IgD-negative memory B cell (primary cell): ENCODE measurements around the gene TXNDC16. TPM values are rescaled to one million over a fixed set of nuclear protein-coding genes. Genes with fewer than 3 reads are reported as not detected.
A peak's percentile ranks its signal among the peaks of the same experiment; 100 is the strongest.
"Not testable (repeated sequence)": the region's sequence is repeated elsewhere in the genome, so short reads cannot be mapped to it uniquely, and the experiment has no call there.

Experiments used
- H3K27ac Mint-ChIP-seq, 3 donors: one replicate each; pipeline ENCODE4 v1.8.0; 2020 to 2022; ENCODE audit warnings: mild to moderate bottlenecking in 3 of 3, mixed read lengths in 3 of 3, moderate library complexity in 1 of 3
- H3K27me3 Mint-ChIP-seq: one replicate; pipeline ENCODE4 v1.8.0; 2021; ENCODE audit warnings: mixed read lengths
- H3K36me3 Mint-ChIP-seq: one replicate; pipeline ENCODE4 v1.8.0; 2020; ENCODE audit warnings: mild to moderate bottlenecking, mixed read lengths
- H3K4me1 Mint-ChIP-seq, 3 donors: one replicate each; pipeline ENCODE4 v1.8.0; 2020 to 2022; ENCODE audit warnings: mixed read lengths in 3 of 3, mild to moderate bottlenecking in 1 of 3
- H3K4me3 Mint-ChIP-seq, 4 donors: one replicate each; pipeline ENCODE4 v1.8.0; 2020 to 2022; ENCODE audit warnings: mild to moderate bottlenecking in 4 of 4, mixed read lengths in 4 of 4, moderate library complexity in 3 of 4
- H3K9me3 Mint-ChIP-seq, 3 donors: one replicate each; pipeline ENCODE4 v1.8.0; 2020 to 2021; ENCODE audit warnings: mixed read lengths in 3 of 3, mild to moderate bottlenecking in 1 of 3
- polyA plus RNA-seq: library from polyadenylated mRNA; unstranded; fragments of 300-500 nt; fragmentation: Illumina TruSeq; gene quantifications from one replicate; pipeline ENCODE4 v1.2.3, GENCODE V29; 2021

Gene TXNDC16
- polyA plus RNA-seq, 1 donor from 2014 or later = 0.71 TPM

DNA sequence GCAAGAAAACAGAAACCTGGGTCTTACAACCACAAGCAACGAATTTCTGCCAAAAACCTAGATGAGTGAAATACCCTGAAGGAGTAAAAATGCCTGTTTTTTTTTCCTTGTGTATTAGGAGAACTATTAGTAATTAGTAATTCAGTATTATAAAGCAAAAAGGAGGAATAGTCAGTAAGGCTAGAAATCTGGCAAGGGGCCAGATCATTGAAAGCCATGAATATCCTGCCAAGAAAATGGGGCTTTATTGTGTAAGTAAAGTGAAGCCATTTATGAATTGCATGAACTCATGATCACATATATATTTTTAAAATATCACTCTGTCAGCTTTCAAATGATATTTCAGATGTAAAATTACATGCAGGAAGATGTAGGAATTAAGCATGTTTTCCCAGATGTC lies 57.9 kb downstream of the TXNDC16 start:
- Mint-ChIP-seq H3K36me3 (peaks cover 17% of the 10 kb centered on the region), H3K27ac (no peak overlapping the region), H3K27me3 (no peaks in the 10 kb centered on the region), H3K4me3 (no peak overlapping the region), H3K9me3 (peaks cover 10 to 19% (median 15%) of the 10 kb centered on the region in 3 donors), H3K4me1 (no peaks in the 10 kb centered on the region)

DNA sequence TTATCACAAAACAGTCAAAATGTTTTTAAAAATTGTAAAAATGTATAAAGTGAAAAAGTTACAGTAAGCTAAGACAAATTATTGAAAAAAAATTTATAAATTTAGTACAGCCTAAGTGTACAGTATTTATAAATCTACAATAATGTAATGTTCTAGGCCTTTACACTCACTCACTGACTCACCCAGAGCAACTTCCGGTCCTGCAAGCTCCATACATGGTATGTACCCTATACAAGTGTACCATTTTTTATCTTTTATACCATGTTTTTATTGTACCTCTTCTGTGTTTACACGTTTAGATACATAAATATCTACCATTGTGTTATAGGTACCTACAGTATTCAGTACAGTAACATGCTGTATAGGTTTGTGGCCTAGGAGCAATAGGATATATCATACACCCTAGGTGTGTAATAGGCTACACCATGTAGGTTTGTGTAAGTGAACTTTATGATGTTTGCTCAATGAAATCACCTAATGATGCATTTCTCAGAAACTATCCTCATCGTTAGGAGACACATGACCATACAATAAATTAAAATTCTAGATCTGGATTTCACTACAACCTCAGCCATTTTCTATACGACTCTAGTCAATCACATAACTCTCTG lies 66.8 kb downstream of the TXNDC16 start:
- Mint-ChIP-seq H3K27ac (no peak overlapping the region), H3K4me3 (no peak overlapping the region), H3K36me3 (peaks cover 4% of the 10 kb centered on the region), H3K27me3 (no peaks in the 10 kb centered on the region), H3K9me3 (no peaks in the 10 kb centered on the region), H3K4me1 (no peaks in the 10 kb centered on the region)

GRCh38 chr14:52481864-52482263 lies 70.4 kb downstream of the TXNDC16 start:
- H3K27me3 Mint-ChIP-seq = no peaks in the 10 kb centered on the region
- H3K4me3 Mint-ChIP-seq = no peak overlapping the region
- peaks cover 18% of the 10 kb centered on the region for H3K36me3 Mint-ChIP-seq
- H3K27ac Mint-ChIP-seq = no peak overlapping the region
- H3K9me3 Mint-ChIP-seq = peaks cover 2 to 6% (median 2%) of the 10 kb centered on the region in 3 donors
- H3K4me1 Mint-ChIP-seq = no peaks in the 10 kb centered on the region

DNA sequence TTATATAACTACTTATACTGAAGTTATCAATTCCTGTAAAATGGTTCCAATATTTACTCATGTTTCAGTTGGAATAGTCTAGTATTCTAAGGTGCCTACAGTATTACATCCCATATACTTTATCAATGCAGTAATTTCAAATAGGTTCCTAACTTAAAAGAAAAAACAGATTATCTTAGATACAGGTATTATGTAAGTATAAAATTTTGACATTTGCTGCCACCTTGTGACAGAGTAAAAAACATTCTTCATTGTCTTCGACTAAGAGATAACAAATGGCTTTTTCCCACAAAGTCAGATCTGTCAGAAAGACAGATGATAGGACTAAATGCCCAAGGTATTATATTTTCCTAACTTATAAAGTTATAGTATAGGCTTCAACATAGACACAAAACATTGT lies 78.7 kb downstream of the TXNDC16 start:
- Mint-ChIP-seq H3K27ac (no peak overlapping the region), H3K9me3 (peaks cover 5 to 16% (median 7%) of the 10 kb centered on the region in 3 donors), H3K4me1 (peaks cover 0 to 1% (median 0%) of the 10 kb centered on the region in 3 donors), H3K36me3 (peaks cover 11% of the 10 kb centered on the region), H3K27me3 (no peaks in the 10 kb centered on the region), H3K4me3 (no peak overlapping the region)

DNA sequence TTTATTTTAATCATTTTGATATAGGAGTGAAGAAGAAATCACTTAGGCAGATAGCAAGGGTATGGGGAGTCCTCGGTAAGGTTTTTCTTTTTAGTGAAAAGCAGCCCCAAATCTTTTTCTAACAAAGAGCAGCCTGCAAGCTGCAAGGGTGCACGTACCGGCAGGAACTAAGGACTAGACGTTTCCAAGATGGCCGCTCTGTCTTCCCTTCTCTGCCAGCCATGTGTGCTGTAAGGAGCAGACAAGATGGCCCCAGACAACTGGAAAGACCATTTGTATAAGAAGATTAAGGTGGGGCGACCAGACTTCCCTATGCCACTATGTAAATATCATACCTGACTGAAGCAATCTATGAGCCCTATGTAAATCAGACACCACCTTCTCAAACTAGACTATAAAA lies 79.6 kb downstream of the TXNDC16 start:
- Mint-ChIP-seq H3K9me3 (peaks cover 3 to 16% (median 7%) of the 10 kb centered on the region in 3 donors), H3K4me1 (peaks cover 0 to 1% (median 0%) of the 10 kb centered on the region in 3 donors), H3K27ac (no peak overlapping the region), H3K36me3 (peaks cover 11% of the 10 kb centered on the region), H3K27me3 (no peaks in the 10 kb centered on the region), H3K4me3 (no peak overlapping the region)

GRCh38 chr14:52472251-52472650 lies 80.1 kb downstream of the TXNDC16 start:
- not testable (repeated sequence) for H3K4me1 Mint-ChIP-seq, H3K27ac Mint-ChIP-seq, H3K4me3 Mint-ChIP-seq, H3K27me3 Mint-ChIP-seq, H3K36me3 Mint-ChIP-seq
- H3K9me3 Mint-ChIP-seq = peaks cover 3 to 14% (median 6%) of the 10 kb centered on the region in 3 donors

- Mint-ChIP-seq H3K27me3 (no peaks in the 10 kb centered on the region), H3K27ac (no peak overlapping the region), H3K9me3 (no peaks in the 10 kb centered on the region), H3K4me1 (peaks cover 0 to 1% (median 0%) of the 10 kb centered on the region in 3 donors), H3K4me3 (no peak overlapping the region), H3K36me3 (peaks cover 1% of the 10 kb centered on the region)
Observed at GRCh38 chr14:52467515-52468266, 84.6 kb downstream of the TXNDC16 start.

GRCh38 chr14:52464175-52464574 lies 88.1 kb downstream of the TXNDC16 start:
- Mint-ChIP-seq H3K27ac (no peak overlapping the region), H3K4me3 (no peak overlapping the region), H3K36me3 (peaks cover 11% of the 10 kb centered on the region), H3K27me3 (no peaks in the 10 kb centered on the region), H3K9me3 (peaks cover 1 to 5% (median 2%) of the 10 kb centered on the region in 3 donors), H3K4me1 (no peaks in the 10 kb centered on the region)

DNA sequence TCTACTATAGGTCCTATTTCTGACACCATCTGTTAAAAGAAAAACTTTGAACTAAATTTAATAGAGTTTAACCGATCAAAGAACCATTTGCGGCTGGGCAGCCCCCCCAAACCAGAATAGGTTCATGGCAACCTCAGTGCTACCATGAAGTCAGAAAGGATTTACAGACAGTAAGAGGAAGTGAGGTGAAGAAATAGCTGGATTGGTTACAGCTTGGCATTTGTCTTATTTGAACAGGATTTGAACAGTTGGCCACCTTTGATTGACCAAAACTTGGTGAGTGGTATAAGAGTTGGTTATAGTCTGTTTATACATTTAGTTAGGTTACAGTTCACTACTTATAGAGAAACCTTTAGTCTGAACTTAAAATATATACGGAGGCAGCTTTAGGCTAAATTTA lies 88.9 kb downstream of the TXNDC16 start:
- Mint-ChIP-seq H3K4me1 (no peaks in the 10 kb centered on the region), H3K4me3 (no peak overlapping the region), H3K36me3 (peaks cover 12% of the 10 kb centered on the region), H3K9me3 (peaks cover 1 to 5% (median 2%) of the 10 kb centered on the region in 3 donors), H3K27me3 (no peaks in the 10 kb centered on the region), H3K27ac (no peak overlapping the region)

GRCh38 chr14:52461721-52462120 lies 90.6 kb downstream of the TXNDC16 start:
- Mint-ChIP-seq H3K4me3 (peak overlapping the region in 2 of 4 donors; percentile 8 to 48), H3K4me1 (no peaks in the 10 kb centered on the region), H3K27me3 (no peaks in the 10 kb centered on the region), H3K27ac (peak overlapping the region in 1 of 3 donors; percentile 27), H3K9me3 (peaks cover 1 to 5% (median 2%) of the 10 kb centered on the region in 3 donors), H3K36me3 (peaks cover 12% of the 10 kb centered on the region)

DNA sequence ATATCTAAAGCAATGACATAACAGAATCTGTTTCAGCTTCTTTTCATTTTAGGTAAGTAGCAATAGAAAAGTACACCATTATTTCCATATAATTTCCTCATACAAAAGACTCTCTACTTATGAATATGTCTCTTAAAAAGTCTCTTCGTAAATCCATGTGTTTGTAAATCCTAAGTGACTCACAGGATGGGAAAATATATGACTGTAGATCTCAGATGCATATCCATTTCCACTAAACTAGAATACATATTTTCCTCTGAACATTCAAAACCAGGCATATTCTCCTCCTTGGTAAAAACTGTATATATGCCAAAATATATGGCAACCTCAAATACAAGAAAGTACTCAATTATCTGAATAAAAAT lies 93.6 kb downstream of the TXNDC16 start:
- Mint-ChIP-seq H3K36me3 (peaks cover 16% of the 10 kb centered on the region), H3K4me3 (no peak overlapping the region), H3K27ac (no peak overlapping the region), H3K27me3 (no peaks in the 10 kb centered on the region), H3K4me1 (no peaks in the 10 kb centered on the region), H3K9me3 (peaks cover 1 to 5% (median 2%) of the 10 kb centered on the region in 3 donors)

DNA sequence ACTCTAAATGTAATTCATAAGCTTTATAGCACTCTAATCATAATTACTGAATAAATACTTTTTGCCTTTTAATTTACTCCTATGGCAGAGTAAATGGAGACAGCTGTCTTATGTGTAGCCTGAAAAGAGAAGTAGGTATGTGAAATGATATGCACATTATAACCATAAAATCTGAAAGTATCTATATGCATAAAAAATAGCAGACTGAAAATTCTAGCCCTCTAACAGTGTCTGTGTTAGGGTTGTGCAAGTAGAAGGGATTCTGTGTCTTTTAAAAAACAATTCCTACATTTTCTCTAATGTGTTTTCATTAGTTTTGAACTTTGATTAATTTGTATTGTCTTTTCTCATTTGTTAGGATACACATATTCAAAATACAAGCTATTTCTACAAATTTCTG lies 94.9 kb downstream of the TXNDC16 start:
- Mint-ChIP-seq H3K27ac (no peak overlapping the region), H3K4me1 (no peaks in the 10 kb centered on the region), H3K4me3 (no peak overlapping the region), H3K9me3 (peaks cover 2 to 5% (median 4%) of the 10 kb centered on the region in 3 donors), H3K27me3 (no peaks in the 10 kb centered on the region), H3K36me3 (peaks cover 22% of the 10 kb centered on the region)

- no peak overlapping the region for H3K27ac Mint-ChIP-seq
- no peaks in the 10 kb centered on the region for H3K27me3 Mint-ChIP-seq
- no peak overlapping the region for H3K4me3 Mint-ChIP-seq
- peaks cover 2 to 5% (median 4%) of the 10 kb centered on the region in 3 donors for H3K9me3 Mint-ChIP-seq
- peaks cover 25% of the 10 kb centered on the region for H3K36me3 Mint-ChIP-seq
- no peaks in the 10 kb centered on the region for H3K4me1 Mint-ChIP-seq
Observed at GRCh38 chr14:52455291-52456088, 96.8 kb downstream of the TXNDC16 start.

GRCh38 chr14:52447236-52447635 lies 105.1 kb downstream of the TXNDC16 start:
- Mint-ChIP-seq H3K4me1 (no peaks in the 10 kb centered on the region), H3K27me3 (no peaks in the 10 kb centered on the region), H3K4me3 (no peak overlapping the region), H3K27ac (no peak overlapping the region), H3K9me3 (peaks cover 6 to 8% (median 7%) of the 10 kb centered on the region in 3 donors), H3K36me3 (peaks cover 21% of the 10 kb centered on the region)

GRCh38 chr14:52446355-52446754 lies 106.0 kb downstream of the TXNDC16 start:
- Mint-ChIP-seq H3K4me1 (no peaks in the 10 kb centered on the region), H3K9me3 (peaks cover 6 to 8% (median 7%) of the 10 kb centered on the region in 3 donors), H3K27me3 (no peaks in the 10 kb centered on the region), H3K36me3 (peaks cover 16% of the 10 kb centered on the region), H3K27ac (no peak overlapping the region), H3K4me3 (no peak overlapping the region)
